Osteocyte (in vitro differentiated cells): ENCODE measurements around the gene RUNX2. TPM values are rescaled to one million over a fixed set of nuclear protein-coding genes. Genes with fewer than 3 reads are reported as not detected.

ENCODE experiments used
- DNase-seq: peaks from one replicate; pipeline ENCODE4 v3.0.0; 2021; ENCODE audit warnings: mixed read lengths; ENCODE audit not compliant: unreplicated experiment; ENCODE audit errors: extremely low spot score
- H3K27ac Mint-ChIP-seq: one replicate; pipeline ENCODE4 v1.8.0; 2021; ENCODE audit warnings: mild to moderate bottlenecking, mixed read lengths; ENCODE audit not compliant: unreplicated experiment
- H3K27me3 Mint-ChIP-seq: one replicate; pipeline ENCODE4 v1.8.0; 2021; ENCODE audit warnings: mixed read lengths; ENCODE audit not compliant: unreplicated experiment
- H3K36me3 Mint-ChIP-seq: one replicate; pipeline ENCODE4 v1.8.0; 2021; ENCODE audit warnings: mixed read lengths; ENCODE audit not compliant: unreplicated experiment
- H3K4me1 Mint-ChIP-seq: one replicate; pipeline ENCODE4 v1.8.0; 2021; ENCODE audit warnings: mixed read lengths; ENCODE audit not compliant: unreplicated experiment
- H3K4me3 Mint-ChIP-seq: one replicate; pipeline ENCODE4 v1.8.0; 2021; ENCODE audit warnings: mild to moderate bottlenecking, moderate library complexity, mixed read lengths; ENCODE audit not compliant: unreplicated experiment
- H3K9me3 Mint-ChIP-seq: one replicate; pipeline ENCODE4 v1.8.0; 2021; ENCODE audit warnings: mixed read lengths; ENCODE audit not compliant: unreplicated experiment
- CTCF ChIP-seq: fragments of 200-600 bp; sonication (generic); IDR thresholded peaks from 2 replicates; pipeline ENCODE4 v1.5.0; 2021; ENCODE audit warnings: antibody characterized with exemption, mild to moderate bottlenecking, moderate library complexity
- total RNA-seq: library from RNA; stranded (reverse); gene quantifications from 2 replicates; pipeline ENCODE4 v1.2.1, GENCODE V29; 2021

The RUNX2 gene
- total RNA-seq, 1 donor from 2014 or later: 28.1 TPM

- Mint-ChIP-seq H3K36me3 (peaks cover 24% of the 10 kb centered on the region), H3K4me3 (no peak overlapping the region), H3K27me3 (no peaks in the 10 kb centered on the region), H3K4me1 (peaks cover 36% of the 10 kb centered on the region), H3K27ac (peak overlapping the region; percentile 36), H3K9me3 (no peaks in the 10 kb centered on the region)
- no peak for DNase-seq
- peak; percentile 37 for TF ChIP-seq CTCF
These were observed 173.0 kb downstream of the RUNX2 start for GRCh38 chr6:45500924-45501816.

GRCh38 chr6:45502456-45502855 lies 174.3 kb downstream of the RUNX2 start:
- Mint-ChIP-seq H3K4me1 (peaks cover 35% of the 10 kb centered on the region), H3K27me3 (no peaks in the 10 kb centered on the region), H3K9me3 (no peaks in the 10 kb centered on the region), H3K27ac (peak overlapping the region; percentile 43), H3K36me3 (peaks cover 21% of the 10 kb centered on the region), H3K4me3 (no peak overlapping the region)
- no peak for DNase-seq
- no peak for TF ChIP-seq CTCF

- Mint-ChIP-seq H3K36me3 (peaks cover 16% of the 10 kb centered on the region), H3K4me1 (peaks cover 35% of the 10 kb centered on the region), H3K4me3 (peak overlapping the region; percentile 14), H3K9me3 (no peaks in the 10 kb centered on the region), H3K27me3 (no peaks in the 10 kb centered on the region), H3K27ac (peak overlapping the region; percentile 66)
- TF ChIP-seq CTCF: no peak
- no peak for DNase-seq
These were observed 176.8 kb downstream of the RUNX2 start for GRCh38 chr6:45504947-45505346.

GRCh38 chr6:45505470-45505869 lies 177.3 kb downstream of the RUNX2 start:
- no peak for DNase-seq
- H3K36me3 Mint-ChIP-seq: peaks cover 16% of the 10 kb centered on the region
- H3K4me3 Mint-ChIP-seq: no peak overlapping the region
- peak overlapping the region; percentile 66 for H3K27ac Mint-ChIP-seq
- no peak for TF ChIP-seq CTCF
- H3K27me3 Mint-ChIP-seq: no peaks in the 10 kb centered on the region
- peaks cover 35% of the 10 kb centered on the region for H3K4me1 Mint-ChIP-seq
- H3K9me3 Mint-ChIP-seq: no peaks in the 10 kb centered on the region

- TF ChIP-seq CTCF: no peak
- Mint-ChIP-seq H3K4me1 (peaks cover 42% of the 10 kb centered on the region), H3K9me3 (no peaks in the 10 kb centered on the region), H3K27me3 (no peaks in the 10 kb centered on the region), H3K4me3 (no peak overlapping the region), H3K36me3 (peaks cover 11% of the 10 kb centered on the region), H3K27ac (no peak overlapping the region)
- DNase-seq: no peak
These were observed 179.1 kb downstream of the RUNX2 start for GRCh38 chr6:45507186-45507585.
